Bronchial epithelial cell (primary cell): Measurements from ENCODE around the gene NACAD. TPM values are rescaled to one million over a fixed set of nuclear protein-coding genes. Genes with fewer than 3 reads are reported as not detected.

Experiments
- DNase-seq: peaks from one replicate; pipeline ENCODE4 v3.0.0-alpha.2; 2010; ENCODE audit warnings: low read depth
- FAIRE-seq: peaks from 2 replicates; lab custom pipeline; 2011; peaks lifted over from hg19 to GRCh38; lab: Jason Lieb, UNC
- H3K27me3 ChIP-seq: 2 replicates; pipeline ENCODE4 v1.5.1; 2011; ENCODE audit warnings: low read length; ENCODE audit not compliant: control insufficient read depth, insufficient read depth
- H3K36me3 ChIP-seq: 2 replicates; pipeline ENCODE4 v1.5.1; 2011; ENCODE audit warnings: low read length; ENCODE audit not compliant: control insufficient read depth, insufficient read depth
- H3K4me3 ChIP-seq: 2 replicates; pipeline ENCODE4 v1.5.1; 2011; ENCODE audit warnings: mild to moderate bottlenecking, low read depth, low read length, control low read depth
- CTCF ChIP-seq: IDR thresholded peaks from 2 replicates; pipeline ENCODE4 v1.5.1; 2011; ENCODE audit warnings: mild to moderate bottlenecking, moderate library complexity, low read length, control low read depth, inconsistent platforms; ENCODE audit not compliant: insufficient read depth, severe bottlenecking
- total RNA-seq: library from RNA; depleted of rRNA; stranded (reverse); fragments of >200 nt; gene quantifications from 2 replicates; pipeline ENCODE4 v1.2.1, GENCODE V29; 2014

NACAD gene
- total RNA-seq, 1 donor from 2014 or later, result under 0.01 TPM

GRCh38 chr7:45131891-45132290, 43.1 kb upstream of the NACAD start:
- no peak for TF ChIP-seq CTCF
- H3K27me3 ChIP-seq, result peaks cover 1% of the 10 kb centered on the region
- no peak for DNase-seq
- H3K4me3 ChIP-seq, result no peak overlapping the region
- no peaks in the 10 kb centered on the region for H3K36me3 ChIP-seq
- no peak for FAIRE-seq

GRCh38 chr7:45130910-45131309, 42.1 kb upstream of the NACAD start:
- no peaks in the 10 kb centered on the region for H3K36me3 ChIP-seq
- no peak overlapping the region for H3K4me3 ChIP-seq
- FAIRE-seq, result no peak
- DNase-seq, result no peak
- H3K27me3 ChIP-seq, result peaks cover 1% of the 10 kb centered on the region
- TF ChIP-seq CTCF, result no peak

DNA sequence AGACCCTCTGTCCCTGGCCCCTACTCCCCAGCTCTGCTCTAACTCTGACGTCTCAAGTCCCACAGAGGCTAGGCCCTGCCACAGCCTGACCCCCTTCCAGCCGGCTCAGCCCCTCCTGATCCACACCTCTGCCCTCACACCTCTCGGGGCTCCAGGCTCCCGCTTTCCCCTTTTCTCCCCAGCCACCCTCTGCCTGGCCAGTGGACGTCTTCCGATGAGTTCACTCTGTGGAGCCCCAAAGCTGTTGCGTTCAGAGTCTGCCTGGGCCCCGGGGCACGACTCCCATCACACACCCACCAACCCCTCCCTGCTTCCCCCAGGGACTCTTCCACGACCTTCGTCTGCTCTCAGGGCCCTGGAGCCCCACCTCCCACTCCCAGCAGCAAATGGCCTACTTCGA, 41.1 kb upstream of the NACAD start:
- DNase-seq (no peak), FAIRE-seq (no peak)
- no peaks in the 10 kb centered on the region for H3K36me3 ChIP-seq
- no peak for TF ChIP-seq CTCF
- H3K4me3 ChIP-seq, result no peak overlapping the region
- peaks cover 1% of the 10 kb centered on the region for H3K27me3 ChIP-seq

DNA sequence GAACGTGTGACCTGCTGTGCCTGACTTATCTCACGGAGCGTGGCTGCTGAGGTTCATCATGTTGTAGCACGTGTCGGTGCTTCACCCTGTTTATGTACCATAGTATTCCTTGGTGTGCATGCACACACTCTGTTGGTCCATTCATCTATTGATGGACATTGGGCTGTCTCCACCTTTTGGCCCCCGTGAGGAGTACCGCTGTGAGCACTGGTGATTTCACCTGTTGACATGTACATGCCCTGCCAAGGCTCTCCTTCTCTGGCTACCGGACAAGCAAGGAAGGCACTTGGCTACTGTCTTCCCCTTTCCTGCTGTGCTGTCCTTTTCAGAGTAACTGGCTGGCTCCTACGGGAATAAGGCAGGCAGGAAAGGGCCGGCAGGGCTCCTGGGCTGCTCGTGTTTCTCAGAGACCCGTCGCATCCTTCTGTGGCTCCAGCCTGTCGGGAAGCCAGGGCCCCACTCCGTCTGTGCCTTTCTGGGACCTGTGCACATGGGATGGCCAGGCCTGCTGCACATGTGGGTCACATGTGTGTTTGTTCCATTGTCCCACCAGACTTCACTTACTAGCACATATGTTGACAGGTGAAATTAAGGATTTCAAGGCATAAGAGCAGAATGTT, 40.5 kb upstream of the NACAD start:
- Histone ChIP-seq H3K4me3 (no peak overlapping the region), H3K36me3 (no peaks in the 10 kb centered on the region), H3K27me3 (peaks cover 1% of the 10 kb centered on the region)
- DNase-seq, result peak; percentile 8
- FAIRE-seq, result no peak
- no peak for TF ChIP-seq CTCF

DNA sequence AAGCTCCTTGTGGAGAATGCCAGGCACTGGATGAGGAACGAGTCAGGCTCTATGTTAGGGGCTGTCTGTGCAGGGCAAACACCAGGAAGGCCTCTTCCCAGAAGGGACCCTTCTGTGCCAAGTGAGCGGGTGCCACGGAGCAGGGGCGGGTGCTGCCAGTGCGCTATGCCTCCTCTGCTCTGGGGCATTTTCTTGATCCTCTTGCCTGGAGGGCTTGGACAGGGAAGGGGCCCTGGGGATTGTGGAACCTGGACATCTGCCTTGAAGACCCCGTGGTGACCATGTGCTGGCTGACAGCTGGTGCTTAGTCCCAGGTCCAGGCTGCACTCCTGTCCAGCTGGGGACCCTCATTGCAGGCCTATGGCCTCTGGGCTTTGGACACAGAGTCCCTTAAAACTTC, 38.2 kb upstream of the NACAD start:
- TF ChIP-seq CTCF, result no peak
- no peaks in the 10 kb centered on the region for H3K36me3 ChIP-seq
- FAIRE-seq, result no peak

GRCh38 chr7:45126201-45126600, 37.4 kb upstream of the NACAD start:
- Histone ChIP-seq H3K27me3 (no peaks in the 10 kb centered on the region), H3K4me3 (no peak overlapping the region), H3K36me3 (no peaks in the 10 kb centered on the region)
- DNase-seq (no peak), FAIRE-seq (no peak)
- no peak for TF ChIP-seq CTCF

More for the DNA sequence above, 38.2 kb upstream of the NACAD start:
- H3K4me3 ChIP-seq, result no peak overlapping the region
- no peak for DNase-seq
- no peaks in the 10 kb centered on the region for H3K27me3 ChIP-seq
